ENCODE measurements around the gene PMVK. TPM values are rescaled to one million over a fixed set of nuclear protein-coding genes. Genes with fewer than 3 reads are reported as not detected.

The PMVK gene
- total RNA-seq, 2 experiments from 2014 or later: 40.9 to 43.8 TPM

DNA sequence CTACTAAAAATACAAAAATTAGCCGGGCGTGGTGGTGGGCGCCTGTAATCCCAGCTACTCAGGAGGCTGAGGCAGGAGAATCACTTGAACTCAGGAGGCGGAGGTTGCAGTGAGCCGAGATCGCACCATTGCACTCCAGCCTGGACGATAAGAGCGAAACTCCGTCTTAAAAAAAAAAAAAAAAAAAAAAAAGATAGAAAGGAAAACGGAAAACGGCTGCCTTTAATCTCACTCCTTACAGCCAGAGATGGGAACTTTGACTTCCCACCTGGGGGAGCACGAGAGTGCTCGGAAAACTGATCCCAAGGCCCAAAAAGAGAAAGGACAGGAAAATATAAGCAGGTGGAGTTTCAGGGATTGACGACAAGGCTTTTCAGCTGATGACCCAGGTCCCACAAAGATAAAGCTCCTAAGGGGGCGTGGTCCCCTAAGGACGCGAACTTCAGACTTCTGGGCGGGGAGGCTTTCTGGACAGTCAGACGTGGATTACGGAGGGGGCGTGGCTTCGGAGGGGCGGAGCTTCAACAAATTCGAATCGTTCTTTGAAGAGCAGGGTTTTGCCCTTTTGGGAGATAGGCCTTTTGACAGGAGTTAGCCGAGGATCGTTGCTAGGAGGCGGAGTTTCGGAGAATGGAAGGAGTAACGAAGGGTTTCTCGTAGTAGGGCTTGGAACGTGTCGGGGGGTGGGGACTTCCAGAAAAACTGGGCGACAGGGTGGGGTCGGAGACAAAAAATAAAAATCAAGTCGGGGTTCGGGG lies 37.0 kb upstream of the PMVK start:
- H3K27ac Mint-ChIP-seq: no peak overlapping the region
- peak; percentile 17 for ATAC-seq
- ChIA-PET CTCF (interaction anchor here (1.0 to 4.7 kb wide), 13 partner anchors 9 to 304 kb away, joined by 3 to 22 read pairs (median 4); partner anchors contain the start of genes FLAD1, PBXIP1 and PYGO2), POLR2A (interaction anchor here (0.7 to 4.2 kb wide), 18 partner anchors 9 to 368 kb away, joined by 3 to 31 read pairs (median 8); partner anchors contain the start of genes FLAD1, PBXIP1, PMVK and PYGO2)
- H3K36me3 Mint-ChIP-seq (ENCODE audit: low read depth): peaks cover 33% of the 10 kb centered on the region
- DNase-seq: peak; percentile 97
- no peak overlapping the region for H3K4me3 Mint-ChIP-seq
- H3K27me3 Mint-ChIP-seq (ENCODE audit: low read depth): no peaks in the 10 kb centered on the region
- peaks cover 45% of the 10 kb centered on the region for H3K4me1 Mint-ChIP-seq (ENCODE audit: low read depth)
- no peaks in the 10 kb centered on the region for H3K9me3 Mint-ChIP-seq (ENCODE audit: insufficient read depth)

DNA sequence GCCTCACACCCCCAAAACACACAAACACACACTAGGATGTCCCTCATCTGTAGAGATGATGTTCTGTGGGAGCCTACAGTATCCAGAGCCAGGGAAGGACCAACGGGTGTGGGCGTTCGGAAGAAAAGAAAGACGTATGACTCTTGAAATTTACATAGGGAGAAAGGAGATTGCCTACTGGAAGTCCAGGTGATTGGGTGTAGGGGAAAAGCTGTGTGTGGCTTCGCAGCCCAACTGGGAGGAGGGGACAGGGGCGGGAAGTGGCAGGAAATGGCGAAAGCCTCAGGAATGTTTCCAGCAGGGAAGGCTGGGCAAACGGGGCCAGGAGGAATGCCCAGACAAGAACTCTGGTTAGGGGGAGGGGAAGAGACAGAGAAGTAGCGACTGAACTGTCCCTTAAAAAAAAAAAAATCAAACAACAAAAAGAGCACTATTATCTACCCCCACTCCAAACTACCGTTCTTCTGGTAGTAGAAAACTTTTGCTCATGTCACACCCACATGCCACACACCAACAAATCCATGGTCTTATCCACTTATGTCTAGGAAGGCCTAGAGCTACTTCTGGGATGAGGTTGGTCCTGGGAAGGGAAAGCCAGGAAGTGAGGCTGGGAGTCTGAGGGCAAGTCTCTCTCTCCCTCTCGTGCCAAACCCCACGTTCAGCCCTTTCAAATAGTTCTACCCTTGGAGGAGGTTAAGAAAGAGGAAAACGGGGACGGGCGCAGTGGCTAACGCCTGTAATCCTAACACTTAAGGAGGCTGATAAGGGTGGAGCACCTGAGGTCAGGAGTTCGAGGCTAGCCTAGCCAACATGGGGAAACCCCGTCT lies 36.2 kb upstream of the PMVK start:
- Mint-ChIP-seq H3K27ac (peak overlapping the region; percentile 37), H3K27me3 (ENCODE audit: low read depth) (no peaks in the 10 kb centered on the region), H3K9me3 (ENCODE audit: insufficient read depth) (no peaks in the 10 kb centered on the region), H3K4me1 (ENCODE audit: low read depth) (peaks cover 48% of the 10 kb centered on the region), H3K4me3 (no peak overlapping the region), H3K36me3 (ENCODE audit: low read depth) (peaks cover 33% of the 10 kb centered on the region)
- POLR2A ChIA-PET: interaction anchor here (0.7 to 4.2 kb wide), 12 partner anchors 8 to 96 kb away, joined by 3 to 31 read pairs (median 7); partner anchors contain the start of genes FLAD1 and PYGO2
- CTCF ChIA-PET: interaction anchor here (1.9 to 4.7 kb wide), 7 partner anchors 11 to 89 kb away, joined by 4 to 22 read pairs (median 18); partner anchors contain the start of genes FLAD1 and PYGO2
- DNase-seq (no peak), ATAC-seq (no peak)

DNA sequence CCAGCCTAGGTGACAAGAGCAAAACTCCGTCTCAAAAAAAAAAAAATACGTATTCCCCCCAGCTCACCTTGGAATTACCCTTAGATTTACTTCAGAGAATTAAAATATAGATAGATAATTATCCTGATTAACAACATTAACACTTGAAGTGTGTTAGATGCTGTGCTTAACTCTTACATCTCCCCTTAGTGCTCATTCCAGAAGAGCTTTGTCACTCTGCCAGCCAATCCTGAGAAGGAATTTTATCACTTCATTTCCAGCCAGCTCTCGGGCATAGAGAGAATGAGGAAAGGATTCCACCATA lies 35.6 kb upstream of the PMVK start:
- DNase-seq: no peak
- ATAC-seq: no peak
- Mint-ChIP-seq H3K9me3 (ENCODE audit: insufficient read depth) (no peaks in the 10 kb centered on the region), H3K36me3 (ENCODE audit: low read depth) (peaks cover 33% of the 10 kb centered on the region), H3K27me3 (ENCODE audit: low read depth) (no peaks in the 10 kb centered on the region), H3K4me3 (no peak overlapping the region), H3K27ac (peak overlapping the region; percentile 12), H3K4me1 (ENCODE audit: low read depth) (peaks cover 50% of the 10 kb centered on the region)
- CTCF ChIA-PET: interaction anchor here (3.6 to 4.7 kb wide), 2 partner anchors 10 to 11 kb away, joined by 16 to 22 read pairs; partner anchors contain the start of genes FLAD1 and PYGO2
- POLR2A ChIA-PET: interaction anchor here (0.7 to 4.2 kb wide), 5 partner anchors 11 to 90 kb away, joined by 3 to 28 read pairs (median 6); partner anchors contain the start of genes FLAD1, PBXIP1 and PYGO2

DNA sequence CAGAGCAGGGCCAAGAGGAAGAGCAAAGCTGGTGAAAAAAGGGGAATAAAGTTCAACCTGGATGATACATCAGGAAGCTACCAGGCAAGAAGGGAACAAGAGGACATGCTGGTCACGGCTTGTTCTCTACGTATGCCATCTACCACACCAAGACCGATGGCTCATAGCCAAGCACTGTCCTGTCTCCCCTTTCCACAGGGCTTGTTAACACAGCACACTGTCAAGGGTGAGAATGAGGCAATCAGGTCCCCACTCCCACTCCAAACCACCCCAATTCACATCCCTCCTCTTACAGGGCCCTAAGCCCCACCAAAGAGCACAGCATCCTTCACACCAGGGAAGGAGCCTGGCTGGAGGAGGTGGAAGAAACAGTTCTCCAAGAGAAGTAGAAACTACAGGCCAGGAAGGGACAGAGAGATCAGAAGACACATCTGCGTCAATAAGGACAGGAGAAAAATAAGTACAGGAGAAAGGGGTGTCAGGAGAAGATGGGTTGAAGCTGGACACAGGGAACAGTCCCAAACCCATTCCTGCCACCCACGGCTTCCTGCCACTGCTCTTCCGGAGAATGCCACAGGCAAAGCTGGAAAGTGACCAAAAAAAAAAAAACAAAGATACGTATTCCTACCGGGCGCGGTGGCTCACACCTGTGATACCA lies 35.0 kb upstream of the PMVK start:
- DNase-seq (no peak), ATAC-seq (no peak)
- Mint-ChIP-seq H3K36me3 (ENCODE audit: low read depth) (peaks cover 35% of the 10 kb centered on the region), H3K27me3 (ENCODE audit: low read depth) (no peaks in the 10 kb centered on the region), H3K9me3 (ENCODE audit: insufficient read depth) (no peaks in the 10 kb centered on the region), H3K4me1 (ENCODE audit: low read depth) (peaks cover 52% of the 10 kb centered on the region), H3K27ac (peak overlapping the region; percentile 23), H3K4me3 (no peak overlapping the region)
- POLR2A ChIA-PET: interaction anchor here (0.9 to 4.2 kb wide), 5 partner anchors 10 to 37 kb away, joined by 3 to 28 read pairs (median 11); partner anchors contain the start of genes FLAD1, PBXIP1 and PYGO2
- CTCF ChIA-PET: interaction anchor here (0.7 to 4.7 kb wide), 6 partner anchors 10 to 46 kb away, joined by 3 to 22 read pairs (median 7); partner anchors contain the start of genes FLAD1, PBXIP1 and PYGO2

DNA sequence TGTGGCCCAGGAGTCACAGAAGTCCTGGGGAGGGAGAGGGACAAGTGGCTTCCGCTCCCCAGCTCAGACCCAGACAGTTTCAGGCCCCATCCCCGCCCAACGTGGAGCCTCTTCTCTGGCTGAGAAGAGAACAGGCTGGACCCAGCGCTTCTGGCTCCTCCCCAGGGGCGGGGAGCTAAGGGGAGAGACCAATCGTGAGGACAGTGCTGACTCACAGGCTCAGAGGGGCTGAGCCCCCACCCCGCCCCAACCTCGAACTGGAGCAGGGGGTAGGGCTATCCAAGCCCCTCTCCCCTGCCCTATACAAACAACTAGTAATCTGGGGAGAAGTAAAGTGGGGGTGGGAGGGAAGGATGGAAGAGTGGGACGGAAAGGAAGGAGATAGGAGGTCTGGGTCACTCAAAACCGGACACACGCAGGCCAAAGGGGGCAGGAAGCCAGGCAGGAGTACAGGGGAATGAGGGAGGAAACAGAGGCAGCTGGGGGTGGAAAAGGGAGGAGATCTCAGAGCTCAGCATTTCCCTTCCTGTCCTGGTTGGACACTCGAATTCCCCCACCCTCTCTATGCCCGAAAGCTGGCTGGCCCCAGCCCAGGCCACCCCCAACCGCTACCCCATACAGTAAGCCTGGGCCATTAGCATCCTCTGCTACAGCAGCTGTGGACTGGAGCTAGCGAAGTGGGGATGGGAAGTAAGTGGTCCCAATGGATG lies 34.3 kb upstream of the PMVK start, which contains the start of gene SHC1:
TSS of gene SHC1 (minus strand) at position 117 of the 710 bp plus-strand sequence. CDS start 221 bp downstream, outside the sequence.
- CTCF ChIA-PET: interaction anchor here (0.7 to 3.6 kb wide), 5 partner anchors 9 to 46 kb away, joined by 3 to 16 read pairs (median 6); partner anchors contain the start of genes PBXIP1 and PYGO2
- ATAC-seq (no peak), DNase-seq (peak; percentile 40)
- Mint-ChIP-seq H3K4me3 (no peak within 1 kb of the TSS), H3K27me3 (ENCODE audit: low read depth) (no peaks in the 10 kb centered on the region), H3K4me1 (ENCODE audit: low read depth) (peaks cover 52% of the 10 kb centered on the region), H3K36me3 (ENCODE audit: low read depth) (peaks cover 36% of the 10 kb centered on the region), H3K9me3 (ENCODE audit: insufficient read depth) (no peaks in the 10 kb centered on the region), H3K27ac (peak within 1 kb of the TSS; percentile 28)
- POLR2A ChIA-PET: interaction anchor here (0.7 to 3.1 kb wide), 4 partner anchors 9 to 17 kb away, joined by 3 to 15 read pairs (median 8); partner anchors contain the start of genes PBXIP1 and PYGO2

DNA sequence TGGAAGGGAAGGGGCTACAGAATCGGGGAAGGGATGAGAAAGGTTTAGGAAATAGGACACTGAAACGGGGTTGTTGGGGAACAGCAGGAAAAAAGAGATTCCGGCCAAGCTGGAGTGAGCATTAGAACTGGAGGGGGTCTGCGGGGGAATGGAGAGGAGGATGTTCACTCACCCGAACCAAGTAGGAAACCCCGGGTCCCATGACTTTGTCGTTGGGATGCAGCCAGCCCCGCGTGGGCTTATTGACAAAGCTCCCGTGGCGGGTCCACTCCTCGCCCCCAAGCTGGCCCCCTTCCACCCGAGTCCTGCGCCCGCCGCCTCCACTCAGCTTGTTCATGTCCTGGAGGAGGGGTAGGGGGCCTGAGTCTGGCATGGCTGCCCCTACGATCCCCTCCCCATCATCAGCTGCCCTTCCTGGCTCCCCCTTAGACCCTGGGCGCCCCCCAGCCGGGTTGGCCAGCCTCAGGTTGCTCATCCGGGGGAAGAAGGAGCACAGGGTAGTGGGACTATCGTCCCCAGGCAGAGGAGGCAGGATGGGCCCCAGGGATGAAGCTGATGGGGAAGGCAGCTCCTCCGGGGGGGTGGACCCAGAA lies 33.4 kb upstream of the PMVK start:
- peaks cover 43% of the 10 kb centered on the region for H3K36me3 Mint-ChIP-seq (ENCODE audit: low read depth)
- CTCF ChIA-PET: interaction anchor here (0.7 to 3.6 kb wide), 5 partner anchors 8 to 550 kb away, joined by 3 to 16 read pairs (median 6); partner anchors contain the start of genes PBXIP1 and PYGO2

DNA sequence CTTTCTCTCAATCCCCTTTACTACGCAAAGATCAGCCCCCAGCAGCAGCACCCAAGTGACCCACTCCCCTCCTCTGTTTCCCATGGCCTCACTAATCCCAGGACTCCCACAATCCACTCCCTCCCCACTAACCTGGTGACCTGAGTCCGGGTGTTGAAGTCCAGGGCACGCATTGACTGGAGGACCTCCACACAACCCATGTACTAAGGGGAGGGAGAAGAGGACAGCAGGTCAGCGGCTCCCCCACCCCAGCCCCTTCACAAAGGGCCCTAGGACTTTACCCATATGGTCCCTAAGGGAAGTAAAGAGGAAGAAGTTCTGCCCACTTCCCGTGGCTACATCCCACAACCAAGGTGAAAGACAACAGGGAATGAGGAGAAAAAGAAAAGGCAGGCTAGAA lies 32.7 kb upstream of the PMVK start:
- Mint-ChIP-seq H3K36me3 (ENCODE audit: low read depth) (peaks cover 48% of the 10 kb centered on the region), H3K4me3 (no peak overlapping the region), H3K9me3 (ENCODE audit: insufficient read depth) (no peaks in the 10 kb centered on the region), H3K27me3 (ENCODE audit: low read depth) (no peaks in the 10 kb centered on the region), H3K4me1 (ENCODE audit: low read depth) (peaks cover 52% of the 10 kb centered on the region), H3K27ac (peak overlapping the region; percentile 12)
- CTCF ChIA-PET: interaction anchor here (0.7 to 3.6 kb wide), 4 partner anchors 7 to 550 kb away, joined by 3 to 16 read pairs (median 3); partner anchors contain the start of gene PYGO2
- POLR2A ChIA-PET: interaction anchor here (2.3 to 3.1 kb wide), 2 partner anchors 8 to 13 kb away, joined by 11 to 15 read pairs; partner anchors contain the start of genes PBXIP1 and PYGO2
- no peak for ATAC-seq
- no peak for DNase-seq

More for the DNA sequence above, 33.4 kb upstream of the PMVK start:
- Mint-ChIP-seq H3K4me1 (ENCODE audit: low read depth) (peaks cover 52% of the 10 kb centered on the region), H3K27ac (no peak overlapping the region), H3K4me3 (no peak overlapping the region), H3K9me3 (ENCODE audit: insufficient read depth) (no peaks in the 10 kb centered on the region), H3K27me3 (ENCODE audit: low read depth) (no peaks in the 10 kb centered on the region)
- ATAC-seq (no peak), DNase-seq (no peak)
- POLR2A ChIA-PET: interaction anchor here (1.4 to 3.1 kb wide), 3 partner anchors 8 to 18 kb away, joined by 4 to 15 read pairs (median 11); partner anchors contain the start of genes PBXIP1 and PYGO2

DNA sequence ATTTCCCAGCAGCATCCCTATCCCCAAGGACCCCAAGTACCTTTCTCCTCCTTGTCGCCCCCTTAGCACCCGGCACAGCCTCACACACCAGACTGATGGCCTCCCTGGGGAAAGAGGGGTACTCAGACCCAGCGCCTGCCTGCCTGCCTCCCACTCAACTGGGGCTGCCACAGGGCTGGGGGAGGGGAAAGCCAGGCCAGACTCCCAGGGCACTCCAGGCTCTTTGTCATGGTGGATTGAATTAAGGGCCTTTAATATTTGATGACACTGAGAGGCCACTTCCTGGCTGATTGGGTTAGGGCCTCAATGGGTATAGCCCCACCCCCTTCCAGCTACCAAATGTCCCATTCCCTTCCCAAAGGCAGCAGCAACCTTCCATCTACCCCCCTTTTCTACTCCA lies 32.2 kb upstream of the PMVK start:
- DNase-seq (no peak), ATAC-seq (no peak)
- Mint-ChIP-seq H3K9me3 (ENCODE audit: insufficient read depth) (no peaks in the 10 kb centered on the region), H3K4me3 (no peak overlapping the region), H3K4me1 (ENCODE audit: low read depth) (peaks cover 55% of the 10 kb centered on the region), H3K27ac (peak overlapping the region; percentile 20), H3K36me3 (ENCODE audit: low read depth) (peaks cover 53% of the 10 kb centered on the region), H3K27me3 (ENCODE audit: low read depth) (no peaks in the 10 kb centered on the region)
- ChIA-PET POLR2A (no interaction called here), CTCF (interaction anchor here (0.8 to 1.5 kb wide), 2 partner anchors 14 to 49 kb away, joined by 3 read pairs; no protein-coding TSS in a partner anchor)

DNA sequence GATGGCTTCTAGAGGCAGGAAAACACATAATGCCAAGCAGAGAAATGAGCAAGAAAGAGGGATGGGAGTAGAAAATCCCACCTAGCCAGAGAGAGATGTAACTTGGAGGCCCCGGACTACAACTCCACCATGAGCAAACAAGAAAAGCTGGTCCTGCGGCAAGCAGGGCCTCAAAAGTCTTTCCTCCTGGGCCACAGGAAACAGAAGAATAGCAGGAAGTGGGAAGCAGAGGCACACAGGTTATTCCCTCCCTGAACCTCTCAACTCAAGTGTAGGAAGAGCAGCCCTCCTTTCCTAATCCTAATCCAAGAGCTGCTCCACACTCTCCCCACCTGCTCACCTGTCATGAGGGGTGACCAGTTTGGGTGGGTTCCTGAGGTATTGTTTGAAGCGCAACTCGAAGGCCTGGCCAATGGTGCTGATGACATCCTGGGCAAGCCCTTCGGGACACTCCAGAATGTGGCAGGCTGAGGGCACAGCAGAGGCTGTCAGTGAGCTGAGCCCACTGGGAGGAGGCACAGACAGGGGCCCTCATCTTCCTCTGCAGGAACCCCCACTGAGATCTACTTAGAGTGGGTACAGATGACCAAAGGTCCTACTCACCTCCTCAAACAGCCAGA lies 30.9 kb upstream of the PMVK start:
- Mint-ChIP-seq H3K4me3 (no peak overlapping the region), H3K27me3 (ENCODE audit: low read depth) (no peaks in the 10 kb centered on the region), H3K9me3 (ENCODE audit: insufficient read depth) (no peaks in the 10 kb centered on the region), H3K4me1 (ENCODE audit: low read depth) (peaks cover 60% of the 10 kb centered on the region), H3K27ac (peak overlapping the region; percentile 25), H3K36me3 (ENCODE audit: low read depth) (peaks cover 58% of the 10 kb centered on the region)
- ChIA-PET CTCF (interaction anchor here (0.8 to 1.7 kb wide), 3 partner anchors 23 to 94 kb away, joined by 3 to 5 read pairs (median 4); partner anchors contain the start of gene ADAM15), POLR2A (interaction anchor here (1.0 to 4.2 kb wide), 2 partner anchors 12 to 32 kb away, joined by 3 to 23 read pairs; partner anchors contain the start of gene PBXIP1)
- DNase-seq: no peak
- no peak for ATAC-seq
